OCI-LY7 (cell line): ENCODE data around the gene PRCP. TPM values are rescaled to one million over a fixed set of nuclear protein-coding genes. Genes with fewer than 3 reads are reported as not detected.

Experiments used
- BruUV-seq: library from RNA; stranded (reverse); fragments of 400-500 nt; replicated peaks from 2 replicates; lab custom pipeline; 2021; lab: Mats Ljungman, UMichigan
- CTCF ChIA-PET: fragments of 300-600 bp; sonication (Branson Sonifier 250); formaldehyde crosslinking; loops from one replicate; lab custom pipeline; 2022; ENCODE audit warnings: antibody characterized with exemption; ENCODE audit not compliant: unreplicated experiment; lab: Charles Lee
- POLR2A ChIA-PET: fragments of 300-600 bp; sonication (Branson Sonifier 250); formaldehyde crosslinking; loops from one replicate; lab custom pipeline; 2022; ENCODE audit warnings: antibody characterized with exemption; lab: Charles Lee
- DNase-seq: peaks from one replicate; pipeline ENCODE4 v3.0.0-alpha.2; 2015; ENCODE audit warnings: low spot score
- H2AFZ ChIP-seq: fragments of 200-600 bp; sonication (generic), shearing (Covaris generic); 2 replicates; pipeline ENCODE4 v1.6.1; 2014; ENCODE audit warnings: mild to moderate bottlenecking, antibody characterized with exemption, low read length, moderate library complexity
- H3K27ac ChIP-seq: fragments of 200-600 bp; sonication (generic); 2 replicates; pipeline ENCODE4 v1.5.1; 2014; ENCODE audit warnings: mixed run types, low read depth, mild to moderate bottlenecking, moderate library complexity, low read length, inconsistent platforms; ENCODE audit not compliant: poor library complexity, severe bottlenecking
- H3K36me3 ChIP-seq: fragments of 200-600 bp; sonication (generic); 2 replicates; pipeline ENCODE4 v1.6.1; 2014; ENCODE audit warnings: mild to moderate bottlenecking, antibody characterized with exemption, low read length, moderate library complexity, mixed read lengths; ENCODE audit not compliant: insufficient read depth
- H3K4me1 ChIP-seq: fragments of 200-600 bp; sonication (generic); 2 replicates; pipeline ENCODE4 v1.5.1; 2014; ENCODE audit warnings: mild to moderate bottlenecking, low read length; ENCODE audit not compliant: insufficient read depth, poor library complexity, severe bottlenecking
- H3K4me2 ChIP-seq: fragments of 200-600 bp; sonication (generic); 2 replicates; pipeline ENCODE4 v1.6.1; 2014; ENCODE audit warnings: mild to moderate bottlenecking, low read length
- H3K4me3 ChIP-seq: fragments of 200-600 bp; sonication (generic); 2 replicates; pipeline ENCODE4 v1.5.1; 2014; ENCODE audit warnings: mild to moderate bottlenecking, low read depth, low read length; ENCODE audit not compliant: poor library complexity, severe bottlenecking
- H3K79me2 ChIP-seq: fragments of 200-600 bp; sonication (generic); 2 replicates; pipeline ENCODE4 v1.6.1; 2016; ENCODE audit warnings: low read depth, mild to moderate bottlenecking, low read length, moderate library complexity, mixed read lengths; ENCODE audit not compliant: insufficient read depth
- H3K9me2 ChIP-seq: fragments of 200-600 bp; sonication (generic); 2 replicates; pipeline ENCODE4 v1.6.1; 2016; ENCODE audit warnings: mild to moderate bottlenecking, low read length, mixed read lengths; ENCODE audit not compliant: insufficient read depth
- H3K9me3 ChIP-seq: fragments of 200-600 bp; sonication (generic); 2 replicates; pipeline ENCODE4 v1.6.1; 2014; ENCODE audit warnings: mild to moderate bottlenecking, mixed run types, low read length, mixed read lengths
- H4K20me1 ChIP-seq: fragments of 200-600 bp; sonication (generic); 2 replicates; pipeline ENCODE4 v1.6.1; 2014; ENCODE audit warnings: mild to moderate bottlenecking, antibody characterized with exemption, low read length, moderate library complexity, mixed read lengths; ENCODE audit not compliant: insufficient read depth
- CTCF ChIP-seq: fragments of 200-600 bp; sonication (generic); conservative IDR thresholded peaks from 2 replicates; pipeline ENCODE4 v1.5.1; 2014; ENCODE audit warnings: mild to moderate bottlenecking, antibody characterized with exemption, low read length, moderate library complexity, mixed read lengths
- EZH2phosphoT487 ChIP-seq: fragments of 200-600 bp; sonication (generic); IDR thresholded peaks from 2 replicates; pipeline ENCODE4 v1.6.1; 2018; ENCODE audit warnings: low read depth, borderline replicate concordance, mild to moderate bottlenecking, mixed run types, antibody characterized with exemption, low read length, moderate library complexity, mixed read lengths
- intact Hi-C: fragments of 100-400 bp; cut with micrococcal nuclease; formaldehyde crosslinking; loops from one replicate; pipeline ENCODE4 v1.10.0; 2022; ENCODE audit not compliant: unreplicated experiment
- total RNA-seq, 2 experiments: library from RNA; depleted of rRNA in 1 of 2; stranded (reverse); fragments of >200 nt in 1 of 2; shearing (Covaris generic) in 1 of 2; gene quantifications; 2 replicates each; pipeline ENCODE4 v1.2.3, GENCODE V29; 2014 to 2022

PRCP gene
- total RNA-seq, 2 experiments from 2014 or later: 6.5 to 18.3 TPM

DNA sequence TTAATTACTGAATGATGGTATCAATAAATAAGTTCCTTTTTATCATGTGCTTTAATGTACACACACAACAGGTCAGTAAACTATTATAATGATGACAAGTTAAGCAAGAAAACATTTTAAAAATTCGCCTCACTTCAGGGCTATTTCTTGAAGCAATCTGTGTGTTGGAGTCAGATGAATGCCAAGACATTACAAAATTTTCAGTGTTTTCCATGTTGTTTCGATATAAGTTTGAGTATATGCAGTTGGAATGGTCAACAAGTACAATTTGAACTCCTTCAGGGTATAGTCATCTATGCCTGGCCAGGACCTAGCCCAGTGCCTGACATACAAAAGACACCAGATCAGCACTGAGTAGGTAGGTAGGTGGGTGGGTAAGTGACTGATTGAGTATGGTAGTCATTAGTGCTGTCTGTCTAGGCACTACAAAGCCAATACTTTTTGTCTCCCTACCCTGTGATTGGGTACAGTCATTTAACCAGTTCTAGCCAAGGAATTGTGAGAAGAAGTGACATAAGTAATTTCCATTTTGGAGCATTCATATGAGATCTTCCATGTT is 7.5 kb downstream of the PRCP start:
- Histone ChIP-seq H3K27ac (no peak overlapping the region), H3K4me2 (no peak overlapping the region), H3K79me2 (no peaks in the 10 kb centered on the region), H3K9me3 (no peaks in the 10 kb centered on the region), H3K4me1 (peaks cover 23% of the 10 kb centered on the region), H4K20me1 (no peaks in the 10 kb centered on the region), H3K36me3 (no peaks in the 10 kb centered on the region; the same call in 1 of the 2 replicates), H2AFZ (no peak overlapping the region), H3K4me3 (no peak overlapping the region), H3K9me2 (no peaks in the 10 kb centered on the region)
- DNase-seq: no peak
- TF ChIP-seq CTCF (no peak), EZH2phosphoT487 (no peak)
- ChIA-PET POLR2A (interaction anchor here (1.4 to 3.0 kb wide), 2 partner anchors 7 to 9 kb away, joined by 8 to 19 read pairs; partner anchors contain the start of genes DDIAS and PRCP), CTCF (interaction anchor here (0.6 kb wide), 1 partner anchor 191 kb away, joined by 3 read pairs; no protein-coding TSS in a partner anchor)
- intact Hi-C loops: no loop called here
- BruUV-seq: no TSS peak

GRCh38 chr11:82890936-82891335 is 9.3 kb downstream of the PRCP start:
- ChIA-PET CTCF (no interaction called here), POLR2A (no interaction called here)
- no peak for DNase-seq
- Histone ChIP-seq H4K20me1 (no peaks in the 10 kb centered on the region), H3K4me2 (no peak overlapping the region), H3K4me1 (peaks cover 21% of the 10 kb centered on the region), H3K4me3 (no peak overlapping the region), H3K9me2 (no peaks in the 10 kb centered on the region), H3K79me2 (no peaks in the 10 kb centered on the region), H3K36me3 (no peaks in the 10 kb centered on the region; the same call in 1 of the 2 replicates), H2AFZ (no peak overlapping the region), H3K27ac (no peak overlapping the region), H3K9me3 (no peaks in the 10 kb centered on the region)
- no TSS peak for BruUV-seq
- intact Hi-C loops: no loop called here
- TF ChIP-seq EZH2phosphoT487: no peak
- no peak for TF ChIP-seq CTCF

DNA sequence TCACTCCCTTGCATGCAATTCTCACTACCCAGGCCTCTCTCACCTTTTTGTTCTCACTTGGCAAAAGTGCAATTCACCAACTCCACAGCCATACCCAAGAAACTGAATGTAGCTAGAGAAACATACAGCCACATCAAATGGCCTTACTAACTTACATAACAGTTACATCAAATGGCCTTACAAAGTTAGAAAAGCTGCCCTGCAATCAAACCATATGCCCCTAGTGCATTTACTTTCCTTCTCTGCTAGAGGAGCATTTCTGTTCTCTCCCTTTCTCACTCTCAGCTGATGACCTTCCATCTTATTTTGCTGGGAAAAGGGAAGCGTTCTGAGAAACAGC is 10.3 kb downstream of the PRCP start:
- Histone ChIP-seq H3K27ac (no peak overlapping the region), H4K20me1 (no peaks in the 10 kb centered on the region), H2AFZ (no peak overlapping the region), H3K4me2 (no peak overlapping the region), H3K4me1 (peaks cover 14% of the 10 kb centered on the region), H3K9me2 (no peaks in the 10 kb centered on the region), H3K79me2 (no peaks in the 10 kb centered on the region), H3K9me3 (no peaks in the 10 kb centered on the region), H3K4me3 (no peak overlapping the region), H3K36me3 (no peaks in the 10 kb centered on the region)
- DNase-seq: no peak
- ChIA-PET CTCF (no interaction called here), POLR2A (interaction anchor here (0.6 to 1.3 kb wide), 2 partner anchors 10 to 358 kb away, joined by 5 to 6 read pairs; no protein-coding TSS in a partner anchor)
- intact Hi-C loops: no loop called here
- BruUV-seq: no TSS peak
- no peak for TF ChIP-seq CTCF
- TF ChIP-seq EZH2phosphoT487: no peak
